ENCODE data around the gene JAK3.

GRCh38 chr19:17847538-17848366, at the start of gene JAK3:
- TF ChIP-seq CTCF (IDR thresholded peaks at IDR 0.05) = no peak
- TF ChIP-seq POLR2A (IDR thresholded peaks at IDR 0.05) = no peak
